Measurements from ENCODE around the gene CCDC159. TPM values are rescaled to one million over a fixed set of nuclear protein-coding genes. Genes with fewer than 3 reads are reported as not detected.

CCDC159 gene
- total and polyA plus RNA-seq, 2 donors (not counting 1 experiment from before 2014, with no cell fraction given): 57.5 to 128 TPM

- ChIA-PET POLR2A (no interaction called here), CTCF (no interaction called here)
- no peak overlapping the region for H3K4me3 Mint-ChIP-seq
- no peak for TF ChIP-seq EZH2 (IDR thresholded peaks at IDR 0.05; ENCODE audit: borderline replicate concordance, insufficient read depth, low read depth, low read length, poor library complexity, severe bottlenecking)
- TF ChIP-seq, protein P1, sequence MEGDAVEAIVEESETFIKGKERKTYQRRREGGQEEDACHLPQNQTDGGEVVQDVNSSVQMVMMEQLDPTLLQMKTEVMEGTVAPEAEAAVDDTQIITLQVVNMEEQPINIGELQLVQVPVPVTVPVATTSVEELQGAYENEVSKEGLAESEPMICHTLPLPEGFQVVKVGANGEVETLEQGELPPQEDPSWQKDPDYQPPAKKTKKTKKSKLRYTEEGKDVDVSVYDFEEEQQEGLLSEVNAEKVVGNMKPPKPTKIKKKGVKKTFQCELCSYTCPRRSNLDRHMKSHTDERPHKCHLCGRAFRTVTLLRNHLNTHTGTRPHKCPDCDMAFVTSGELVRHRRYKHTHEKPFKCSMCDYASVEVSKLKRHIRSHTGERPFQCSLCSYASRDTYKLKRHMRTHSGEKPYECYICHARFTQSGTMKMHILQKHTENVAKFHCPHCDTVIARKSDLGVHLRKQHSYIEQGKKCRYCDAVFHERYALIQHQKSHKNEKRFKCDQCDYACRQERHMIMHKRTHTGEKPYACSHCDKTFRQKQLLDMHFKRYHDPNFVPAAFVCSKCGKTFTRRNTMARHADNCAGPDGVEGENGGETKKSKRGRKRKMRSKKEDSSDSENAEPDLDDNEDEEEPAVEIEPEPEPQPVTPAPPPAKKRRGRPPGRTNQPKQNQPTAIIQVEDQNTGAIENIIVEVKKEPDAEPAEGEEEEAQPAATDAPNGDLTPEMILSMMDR (IDR thresholded peaks at IDR 0.05): no peak
- no peaks in the 10 kb centered on the region for H3K9me3 Mint-ChIP-seq (ENCODE audit: insufficient read depth)
- no peak overlapping the region for H3K27ac ChIP-seq (ENCODE audit: low read length in 2 of 2)
- no peak overlapping the region for H3K27ac Mint-ChIP-seq
- ATAC-seq (ENCODE audit: low read depth) (no peak), DNase-seq (no peak)
- 93% methylated on average over 2 of the region's 4 CpGs for WGBS (ENCODE audit: insufficient coverage)
- no peaks in the 10 kb centered on the region for H3K79me2 ChIP-seq (ENCODE audit: control insufficient read depth, insufficient read depth, low read length)
- no peaks in the 10 kb centered on the region for H3K4me1 ChIP-seq (ENCODE audit: control insufficient read depth in 2 of 2, insufficient read depth in 2 of 2, low read length in 2 of 2)
- H3K27me3 Mint-ChIP-seq: no peaks in the 10 kb centered on the region
- intact Hi-C loops (cut with micrococcal nuclease): no loop called here
- no peaks in the 10 kb centered on the region for H3K27me3 ChIP-seq (replicated peaks in 1 of 4; ENCODE audit: control extremely low read depth in 1 of 4, control insufficient read depth in 3 of 4, insufficient read depth in 4 of 4, low read length in 3 of 4)
- H3K4me2 ChIP-seq (replicated peaks; ENCODE audit: low read depth, low read length, poor library complexity, severe bottlenecking): no peak overlapping the region
- H4K20me1 ChIP-seq (ENCODE audit: control insufficient read depth, insufficient read depth, low read length, poor library complexity, severe bottlenecking): no peaks in the 10 kb centered on the region
- H3K4me3 ChIP-seq (ENCODE audit: control extremely low read depth in 1 of 5, extremely low read depth in 1 of 5, insufficient read depth in 1 of 5, low read depth in 2 of 5, low read length in 4 of 5): no peak overlapping the region
- peaks cover 3 to 4% of the 10 kb centered on the region in 2 experiments for H3K36me3 ChIP-seq (replicated peaks in 1 of 2; ENCODE audit: control extremely low read depth in 1 of 2, control insufficient read depth in 1 of 2, extremely low read depth in 1 of 2, insufficient read depth in 2 of 2, low read length in 1 of 2)
- H2AFZ ChIP-seq (ENCODE audit: insufficient read depth, low read depth, low read length, poor library complexity, severe bottlenecking): no peak overlapping the region
- H3K9ac ChIP-seq (ENCODE audit: low read length): no peak overlapping the region
- H3K4me1 Mint-ChIP-seq: no peaks in the 10 kb centered on the region
- peaks cover 0 to 5% (median 0%) of the 10 kb centered on the region in 3 donors for H3K9me3 ChIP-seq (ENCODE audit: control extremely low read depth in 1 of 3, control insufficient read depth in 2 of 3, insufficient read depth in 1 of 3, low read length in 2 of 3)
These were observed 16.2 kb upstream of the CCDC159 start for GRCh38 chr19:11330127-11330526.

GRCh38 chr19:11331502-11331901, 14.8 kb upstream of the CCDC159 start:
- Mint-ChIP-seq H3K9me3 (ENCODE audit: insufficient read depth) (no peaks in the 10 kb centered on the region), H3K27me3 (no peaks in the 10 kb centered on the region), H3K27ac (no peak overlapping the region), H3K4me3 (no peak overlapping the region), H3K4me1 (no peaks in the 10 kb centered on the region)
- no peaks in the 10 kb centered on the region for H4K20me1 ChIP-seq (ENCODE audit: control insufficient read depth, insufficient read depth, low read length, poor library complexity, severe bottlenecking)
- peaks cover 6 to 8% of the 10 kb centered on the region in 2 experiments for H3K36me3 ChIP-seq (replicated peaks in 1 of 2; ENCODE audit: control extremely low read depth in 1 of 2, control insufficient read depth in 1 of 2, extremely low read depth in 1 of 2, insufficient read depth in 2 of 2, low read length in 1 of 2)
- H3K9ac ChIP-seq (ENCODE audit: low read length): no peak overlapping the region
- intact Hi-C loops (cut with micrococcal nuclease): no loop called here
- H3K27me3 ChIP-seq (replicated peaks in 1 of 4; ENCODE audit: control extremely low read depth in 1 of 4, control insufficient read depth in 3 of 4, insufficient read depth in 4 of 4, low read length in 3 of 4): no peaks in the 10 kb centered on the region
- H3K79me2 ChIP-seq (ENCODE audit: control insufficient read depth, insufficient read depth, low read length): no peaks in the 10 kb centered on the region
- no peak overlapping the region for H2AFZ ChIP-seq (ENCODE audit: insufficient read depth, low read depth, low read length, poor library complexity, severe bottlenecking)
- DNase-seq: no peak
- POLR2A ChIA-PET: no interaction called here
- CTCF ChIA-PET: interaction anchor here (1.7 kb wide), 1 partner anchor 9 kb away, joined by 4 read pairs; no protein-coding TSS in a partner anchor
- H3K4me3 ChIP-seq (ENCODE audit: control extremely low read depth in 1 of 5, extremely low read depth in 1 of 5, insufficient read depth in 1 of 5, low read depth in 2 of 5, low read length in 4 of 5): no peak overlapping the region
- no peaks in the 10 kb centered on the region for H3K4me1 ChIP-seq (ENCODE audit: control insufficient read depth in 2 of 2, insufficient read depth in 2 of 2, low read length in 2 of 2)
- no peak overlapping the region for H3K4me2 ChIP-seq (replicated peaks; ENCODE audit: low read depth, low read length, poor library complexity, severe bottlenecking)
- H3K27ac ChIP-seq (ENCODE audit: low read length in 2 of 2): no peak overlapping the region
- H3K9me3 ChIP-seq (ENCODE audit: control extremely low read depth in 1 of 3, control insufficient read depth in 2 of 3, insufficient read depth in 1 of 3, low read length in 2 of 3): peaks cover 0 to 13% (median 0%) of the 10 kb centered on the region in 3 donors
- no peak for ATAC-seq (ENCODE audit: low read depth)
- WGBS (ENCODE audit: insufficient coverage): 100% methylated on average over 3 of the region's 4 CpGs
- TF ChIP-seq, protein P1 (IDR thresholded peaks at IDR 0.05): no peak
- TF ChIP-seq EZH2 (IDR thresholded peaks at IDR 0.05; ENCODE audit: borderline replicate concordance, insufficient read depth, low read depth, low read length, poor library complexity, severe bottlenecking): no peak

Data from B cell (primary cell).